ENCODE measurements around the gene CD160. TPM values are rescaled to one million over a fixed set of nuclear protein-coding genes. Genes with fewer than 3 reads are reported as not detected.

CD160 gene
- total and polyA plus RNA-seq, 2 of the 4 experiments (the other 2 are of a cell fraction), result not detected

DNA sequence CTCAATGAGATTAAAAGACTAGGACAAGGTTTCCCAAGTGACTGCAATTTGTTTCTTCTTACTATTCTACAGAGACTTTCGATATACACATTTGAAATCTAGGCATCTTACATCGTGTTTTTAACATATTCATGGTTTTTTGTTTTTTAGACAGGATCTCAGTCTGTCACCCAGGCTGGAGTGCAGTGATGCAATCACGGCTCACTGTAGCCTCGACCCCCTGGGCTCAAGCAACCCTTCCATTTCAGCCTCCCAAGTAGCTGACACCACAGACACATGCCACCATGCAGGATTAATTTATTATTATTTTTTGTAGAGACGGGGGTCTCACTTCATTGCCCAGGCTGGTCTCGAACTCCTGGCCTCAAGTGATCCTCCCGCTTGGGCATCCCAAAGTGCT lies 13.7 kb upstream of the CD160 start:
- BruUV-seq (replicated peaks), result no TSS peak
- Histone ChIP-seq H3K9me3 (ENCODE audit: control insufficient read depth, insufficient read depth, low read length) (no peaks in the 10 kb centered on the region), H3K18ac (ENCODE audit: low read depth, low read length) (no peak overlapping the region), H3K23ac (ENCODE audit: low read depth, low read length) (no peak overlapping the region), H4K8ac (ENCODE audit: low read depth in 2 of 2, low read length in 2 of 2) (no peak overlapping the region), H4K20me1 (ENCODE audit: insufficient read depth, low read length) (no peaks in the 10 kb centered on the region), H2AFZ (replicated peaks; ENCODE audit: low read length, poor library complexity) (no peak overlapping the region), H3K79me1 (ENCODE audit: low read depth in 1 of 2, low read length in 2 of 2) (no peaks in the 10 kb centered on the region), H2BK15ac (ENCODE audit: low read depth, low read length) (no peak overlapping the region), H3K9me1 (ENCODE audit: insufficient read depth, low read length) (peaks cover 15% of the 10 kb centered on the region), H3K14ac (replicated peaks; ENCODE audit: low read depth, low read length) (no peak overlapping the region), H3K4ac (ENCODE audit: low read depth, low read length) (no peak overlapping the region), H3K4me1 (ENCODE audit: control insufficient read depth, insufficient read depth, low read length) (peaks cover 17% of the 10 kb centered on the region), H2BK5ac (ENCODE audit: low read depth, low read length, poor library complexity, severe bottlenecking) (no peak overlapping the region), H2BK120ac (ENCODE audit: low read depth, low read length) (no peak overlapping the region), H3K4me3 (ENCODE audit: insufficient read depth, low read depth, low read length) (no peak overlapping the region), H3K36me3 (ENCODE audit: control insufficient read depth, insufficient read depth, low read length) (no peaks in the 10 kb centered on the region), H3K27me3 (ENCODE audit: control insufficient read depth, insufficient read depth, low read length) (no peaks in the 10 kb centered on the region), H4K91ac (ENCODE audit: insufficient read depth, low read depth, low read length) (no peak overlapping the region), H4K5ac (ENCODE audit: low read depth, low read length) (no peak overlapping the region), H3K56ac (ENCODE audit: extremely low read depth, insufficient read depth, low read length) (no peak overlapping the region), H2AK5ac (ENCODE audit: low read depth, low read length) (no peak overlapping the region), H3K9ac (ENCODE audit: low read depth, low read length) (no peak overlapping the region), H3K4me2 (ENCODE audit: low read depth, low read length) (no peak overlapping the region), H2AK9ac (replicated peaks; ENCODE audit: low read depth, low read length, poor library complexity) (no peak overlapping the region), H2BK20ac (ENCODE audit: low read depth, low read length) (no peak overlapping the region), H3K27ac (ENCODE audit: insufficient read depth, low read length) (no peak overlapping the region)
- DNase-seq, result no peak
- ATAC-seq (ENCODE audit: low read depth), result no peak
- TF ChIP-seq CEBPB (IDR thresholded peaks at IDR 0.05; ENCODE audit: low read depth, low read length) (peak; percentile 50; the same call in 1 of the 2 replicates), SMC3 (IDR thresholded peaks at IDR 0.05; ENCODE audit: low read depth, low read length) (no peak)
- CTCF ChIA-PET, result no interaction called here
- intact Hi-C loops (cut with micrococcal nuclease), result no loop called here
- POLR2A ChIA-PET (ENCODE audit: unreplicated experiment), result no interaction called here
- dilution Hi-C loops (cut with HindIII; ENCODE audit: low sequenced_read_pairs, unreplicated experiment), result no loop called here
- WGBS, 2 experiments (ENCODE audit: extremely low coverage in 2 of 2, insufficient read length in 1 of 2), result 80% methylated on average over 2 of the region's 7 CpGs; no CpG with 5 or more reads in 1 of the 2 experiments
- in situ Hi-C loops (cut with MboI; ENCODE audit: low sequenced_read_pairs), result no loop called here
